Esophagus muscularis mucosa (tissue), 4 donors: ENCODE measurements around the gene MTA3.
A peak's percentile ranks its signal among the peaks of the same experiment; 100 is the strongest.

Experiments
- CTCF ChIP-seq, 3 experiments: fragments of 200-600 bp in 2 of 3; fragments of 450-650 bp in 1 of 3; sonication (generic) in 2 of 3; IDR thresholded peaks; one replicate each; pipeline ENCODE4 v1.5.1; 2017 to 2019; ENCODE audit warnings: antibody characterized with exemption in 3 of 3, mild to moderate bottlenecking in 2 of 3, moderate library complexity in 1 of 3
- EP300 ChIP-seq: sonication (generic); formaldehyde crosslinking; IDR thresholded peaks from one replicate; pipeline ENCODE4 v1.6.1; 2017; ENCODE audit warnings: antibody characterized with exemption
- POLR2A ChIP-seq: fragments of 450-650 bp; IDR thresholded peaks from one replicate; pipeline ENCODE4 v1.6.1; 2017; ENCODE audit warnings: antibody characterized with exemption, moderate library complexity, mild to moderate bottlenecking, low read depth
- POLR2AphosphoS5 ChIP-seq, 2 donors: sonication (generic); formaldehyde crosslinking; IDR thresholded peaks; one replicate each; pipeline ENCODE4 v1.6.1; 2017; ENCODE audit warnings: antibody characterized with exemption in 2 of 2

- TF ChIP-seq POLR2A = no peak
- peak in 2 of 3 experiments; percentile 20 to 22 for TF ChIP-seq CTCF (IDR thresholded peaks at IDR 0.05)
- no peak for TF ChIP-seq EP300
- peak in 1 of 2 donors; percentile 3 for TF ChIP-seq POLR2AphosphoS5 (IDR thresholded peaks at IDR 0.05)
Measured at GRCh38 chr2:42792583-42793333, 224.3 kb downstream of the MTA3 start, which contains the start of gene HAAO.
